Measurements from ENCODE around the gene COL6A2. TPM values are rescaled to one million over a fixed set of nuclear protein-coding genes. Genes with fewer than 3 reads are reported as not detected.

The COL6A2 gene
- total and polyA plus RNA-seq, 10 donors = 101 to 259 (median 192) TPM

DNA sequence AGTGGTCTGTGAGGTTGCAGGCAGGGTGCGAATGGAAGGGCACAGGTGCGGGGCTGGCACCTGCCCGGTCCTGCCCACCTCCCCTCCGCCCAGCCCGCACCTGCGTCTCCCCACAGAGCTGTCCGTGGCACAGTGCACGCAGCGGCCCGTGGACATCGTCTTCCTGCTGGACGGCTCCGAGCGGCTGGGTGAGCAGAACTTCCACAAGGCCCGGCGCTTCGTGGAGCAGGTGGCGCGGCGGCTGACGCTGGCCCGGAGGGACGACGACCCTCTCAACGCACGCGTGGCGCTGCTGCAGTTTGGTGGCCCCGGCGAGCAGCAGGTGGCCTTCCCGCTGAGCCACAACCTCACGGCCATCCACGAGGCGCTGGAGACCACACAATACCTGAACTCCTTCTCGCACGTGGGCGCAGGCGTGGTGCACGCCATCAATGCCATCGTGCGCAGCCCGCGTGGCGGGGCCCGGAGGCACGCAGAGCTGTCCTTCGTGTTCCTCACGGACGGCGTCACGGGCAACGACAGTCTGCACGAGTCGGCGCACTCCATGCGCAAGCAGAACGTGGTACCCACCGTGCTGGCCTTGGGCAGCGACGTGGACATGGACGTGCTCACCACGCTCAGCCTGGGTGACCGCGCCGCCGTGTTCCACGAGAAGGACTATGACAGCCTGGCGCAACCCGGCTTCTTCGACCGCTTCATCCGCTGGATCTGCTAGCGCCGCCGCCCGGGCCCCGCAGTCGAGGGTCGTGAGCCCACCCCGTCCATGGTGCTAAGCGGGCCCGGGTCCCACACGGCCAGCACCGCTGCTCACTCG lies 34.1 kb downstream of the COL6A2 start:
- Histone ChIP-seq H3K4me3 (no peak overlapping the region), H3K9me3 (no peaks in the 10 kb centered on the region), H3K36me3 (peaks cover 0 to 16% (median 2%) of the 10 kb centered on the region in 6 donors), H3K27ac (no peak overlapping the region), H3K27me3 (replicated peaks in 1 of 7) (peaks cover 0 to 9% (median 0%) of the 10 kb centered on the region in 7 donors), H3K4me1 (peaks cover 0 to 9% (median 0%) of the 10 kb centered on the region in 6 donors)
- DNase-seq = no peak
- intact Hi-C loops (cut with DNase I; ENCODE audit: low total_unique reads) = no loop called here
- WGBS, 5 donors = 95 to 97% (median 96%) methylated on average over 49 to 85 of the region's 85 CpGs
- TF ChIP-seq POLR2AphosphoS5 (IDR thresholded peaks at IDR 0.05) = peak in 2 of 3 donors; percentile 54 to 69
- TF ChIP-seq, protein P1, sequence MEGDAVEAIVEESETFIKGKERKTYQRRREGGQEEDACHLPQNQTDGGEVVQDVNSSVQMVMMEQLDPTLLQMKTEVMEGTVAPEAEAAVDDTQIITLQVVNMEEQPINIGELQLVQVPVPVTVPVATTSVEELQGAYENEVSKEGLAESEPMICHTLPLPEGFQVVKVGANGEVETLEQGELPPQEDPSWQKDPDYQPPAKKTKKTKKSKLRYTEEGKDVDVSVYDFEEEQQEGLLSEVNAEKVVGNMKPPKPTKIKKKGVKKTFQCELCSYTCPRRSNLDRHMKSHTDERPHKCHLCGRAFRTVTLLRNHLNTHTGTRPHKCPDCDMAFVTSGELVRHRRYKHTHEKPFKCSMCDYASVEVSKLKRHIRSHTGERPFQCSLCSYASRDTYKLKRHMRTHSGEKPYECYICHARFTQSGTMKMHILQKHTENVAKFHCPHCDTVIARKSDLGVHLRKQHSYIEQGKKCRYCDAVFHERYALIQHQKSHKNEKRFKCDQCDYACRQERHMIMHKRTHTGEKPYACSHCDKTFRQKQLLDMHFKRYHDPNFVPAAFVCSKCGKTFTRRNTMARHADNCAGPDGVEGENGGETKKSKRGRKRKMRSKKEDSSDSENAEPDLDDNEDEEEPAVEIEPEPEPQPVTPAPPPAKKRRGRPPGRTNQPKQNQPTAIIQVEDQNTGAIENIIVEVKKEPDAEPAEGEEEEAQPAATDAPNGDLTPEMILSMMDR (IDR thresholded peaks at IDR 0.05 in 8 of 11, conservative IDR thresholded peaks at IDR 0.05 in 3 of 11) = no peak

DNA sequence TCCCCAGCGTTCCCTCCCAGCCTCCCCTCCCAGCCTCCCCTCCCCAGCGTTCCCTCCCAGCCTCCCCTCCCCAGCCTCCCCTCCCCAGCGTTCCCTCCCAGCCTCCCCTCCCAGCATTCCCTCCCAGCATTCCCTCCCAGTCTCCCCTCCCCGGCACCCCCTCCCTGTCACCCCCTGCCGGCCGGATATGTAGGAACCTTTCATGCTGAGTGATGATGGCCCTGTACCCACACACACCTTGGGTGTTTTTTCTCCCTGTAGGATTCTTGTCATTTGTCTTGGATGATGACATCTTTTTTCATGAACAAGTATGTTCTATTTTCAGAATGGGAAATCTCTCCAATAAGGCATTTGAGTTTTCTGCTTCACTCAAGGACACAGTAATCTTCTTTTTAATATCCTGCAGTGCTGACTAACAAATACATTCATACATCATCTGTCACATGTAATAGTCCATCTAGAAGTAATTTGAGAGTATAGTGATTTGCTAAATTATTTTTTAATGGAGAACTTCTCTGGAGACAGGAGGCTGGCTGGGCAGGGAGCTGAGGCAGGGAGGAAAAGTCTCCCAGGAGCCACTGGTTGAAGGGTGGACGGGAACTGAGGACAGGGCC lies 38.0 kb downstream of the COL6A2 start:
- no peak for DNase-seq
- Histone ChIP-seq H3K36me3 (no peaks in the 10 kb centered on the region), H3K4me1 (no peaks in the 10 kb centered on the region), H3K4me3 (no peak overlapping the region), H3K27ac (no peak overlapping the region), H3K9me3 (no peaks in the 10 kb centered on the region), H3K27me3 (replicated peaks in 1 of 7) (peaks cover 0 to 38% (median 0%) of the 10 kb centered on the region in 7 donors)
- intact Hi-C loops (cut with DNase I; ENCODE audit: low total_unique reads) = no loop called here
- 67 to 80% (median 70%) methylated on average over 5 to 7 of the region's 7 CpGs for WGBS, 5 donors
- TF ChIP-seq, protein P1 (IDR thresholded peaks at IDR 0.05 in 8 of 11, conservative IDR thresholded peaks at IDR 0.05 in 3 of 11) = no peak
- no peak for TF ChIP-seq POLR2A (IDR thresholded peaks at IDR 0.05)
- no peak for TF ChIP-seq POLR2AphosphoS5 (IDR thresholded peaks at IDR 0.05)

DNA sequence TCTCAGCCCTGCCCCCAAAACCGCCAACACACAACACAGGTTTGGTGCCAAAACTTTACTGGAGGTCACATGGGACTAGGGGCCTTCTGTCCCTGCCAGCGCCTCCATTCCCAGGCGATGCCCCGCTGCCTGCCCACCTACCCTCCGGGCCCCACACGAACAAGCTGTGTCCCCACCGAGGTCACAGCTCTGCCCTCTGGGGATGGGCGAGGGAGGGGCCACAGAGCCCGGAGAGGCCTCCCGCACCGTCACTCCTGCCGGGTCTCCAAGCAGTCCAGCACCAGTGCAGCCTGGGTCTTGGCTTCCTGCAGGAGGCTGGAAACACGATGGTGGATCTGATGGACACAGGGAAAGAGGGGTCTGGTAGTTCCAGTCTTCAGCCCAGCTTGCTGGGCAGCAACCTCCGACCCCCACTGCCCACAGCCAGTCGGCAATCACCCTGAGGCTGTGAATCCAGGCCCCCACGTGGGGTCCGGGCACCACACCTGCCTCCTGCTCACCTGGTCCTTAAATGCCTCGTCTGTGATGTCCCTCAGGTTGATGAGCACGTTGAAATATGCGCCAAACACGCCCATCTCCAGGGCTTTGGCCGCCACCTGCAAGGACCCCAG lies 38.9 kb downstream of the COL6A2 start:
- no peaks in the 10 kb centered on the region for H3K36me3 ChIP-seq
- peaks cover 0 to 38% (median 0%) of the 10 kb centered on the region in 7 donors for H3K27me3 ChIP-seq (replicated peaks in 1 of 7)
- intact Hi-C loops (cut with DNase I; ENCODE audit: low total_unique reads) = no loop called here
- TF ChIP-seq, protein P1 (IDR thresholded peaks at IDR 0.05 in 8 of 11, conservative IDR thresholded peaks at IDR 0.05 in 3 of 11) = no peak
- TF ChIP-seq POLR2A (IDR thresholded peaks at IDR 0.05) (no peak), POLR2AphosphoS5 (IDR thresholded peaks at IDR 0.05) (no peak)
- no peaks in the 10 kb centered on the region for H3K9me3 ChIP-seq
- 76 to 89% (median 81%) methylated on average over 20 to 22 of the region's 22 CpGs for WGBS, 5 donors
- no peaks in the 10 kb centered on the region for H3K4me1 ChIP-seq
- H3K4me3 ChIP-seq = no peak overlapping the region
- H3K27ac ChIP-seq = no peak overlapping the region
- no peak for DNase-seq

DNA sequence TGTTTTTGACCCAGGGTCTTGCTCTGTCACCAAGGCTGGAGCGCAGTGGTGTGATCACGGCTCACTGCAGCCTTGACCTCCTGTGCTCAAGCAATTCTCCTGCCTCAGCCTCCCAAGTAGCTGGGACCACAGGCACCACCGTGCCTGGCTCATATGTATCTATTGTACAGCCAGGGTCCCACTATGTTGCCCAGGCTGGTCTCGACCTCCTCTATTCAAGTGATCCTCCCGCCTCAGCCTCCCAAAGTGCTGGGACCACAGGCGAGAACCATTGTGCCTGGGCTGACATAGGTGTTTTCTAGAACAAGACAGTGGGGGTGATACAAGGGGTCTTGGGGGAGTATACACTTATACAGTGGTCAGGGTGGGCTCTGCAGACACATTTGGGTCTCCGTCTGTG lies 40.0 kb downstream of the COL6A2 start:
- intact Hi-C loops (cut with DNase I; ENCODE audit: low total_unique reads) = no loop called here
- TF ChIP-seq, protein P1 (IDR thresholded peaks at IDR 0.05 in 8 of 11, conservative IDR thresholded peaks at IDR 0.05 in 3 of 11) = no peak
- TF ChIP-seq POLR2AphosphoS5 (IDR thresholded peaks at IDR 0.05) = no peak
- no peak for TF ChIP-seq POLR2A (IDR thresholded peaks at IDR 0.05)
- Histone ChIP-seq H3K27me3 (replicated peaks in 1 of 7) (peaks cover 0 to 38% (median 0%) of the 10 kb centered on the region in 7 donors), H3K27ac (no peak overlapping the region), H3K36me3 (no peaks in the 10 kb centered on the region), H3K4me3 (no peak overlapping the region), H3K4me1 (no peaks in the 10 kb centered on the region), H3K9me3 (peaks cover 0 to 4% (median 0%) of the 10 kb centered on the region in 8 donors)
- 75 to 95% (median 81%) methylated on average over 6 to 7 of the region's 7 CpGs for WGBS, 5 donors
- no peak for DNase-seq

Measured in spleen (tissue), 11 donors.